GM19239 (cell line): ENCODE results near the gene CFAP92.
"Not testable (repeated sequence)": the region's sequence is repeated elsewhere in the genome, so short reads cannot be mapped to it uniquely, and the experiment has no call there.

Experiments
- DNase-seq: peaks from one replicate; pipeline ENCODE4 v3.0.0; 2011; ENCODE audit warnings: low spot score; ENCODE audit not compliant: insufficient read length
- FAIRE-seq: peaks from 2 replicates; lab custom pipeline; 2011; peaks lifted over from hg19 to GRCh38; lab: Jason Lieb, UNC

CFAP92 gene

GRCh38 chr3:128945041-128945877 is 48.6 kb downstream of the CFAP92 start:
- FAIRE-seq (no peak), DNase-seq (no peak)

GRCh38 chr3:128942161-128942952 is 51.5 kb downstream of the CFAP92 start:
- FAIRE-seq (no peak), DNase-seq (no peak)

- DNase-seq (no peak), FAIRE-seq (no peak)
Measured at GRCh38 chr3:128940252-128940651, 53.6 kb downstream of the CFAP92 start.

- DNase-seq: no peak
- no peak for FAIRE-seq
Measured at GRCh38 chr3:128936341-128936740, 57.5 kb downstream of the CFAP92 start.

- no peak for FAIRE-seq
- no peak for DNase-seq
Measured at GRCh38 chr3:128935922-128936321, 58.0 kb downstream of the CFAP92 start.

GRCh38 chr3:128933922-128934253 is 60.0 kb downstream of the CFAP92 start:
- FAIRE-seq: no peak

GRCh38 chr3:128933213-128933921 is 60.5 kb downstream of the CFAP92 start:
- no peak for DNase-seq
- no peak for FAIRE-seq

More at GRCh38 chr3:128933922-128934253, 60.0 kb downstream of the CFAP92 start:
- no peak for DNase-seq

GRCh38 chr3:128932516-128933212 is 61.2 kb downstream of the CFAP92 start:
- no peak for FAIRE-seq

GRCh38 chr3:128931046-128931445 is 62.8 kb downstream of the CFAP92 start:
- DNase-seq (no peak), FAIRE-seq (no peak)

More at GRCh38 chr3:128932516-128933212, 61.2 kb downstream of the CFAP92 start:
- DNase-seq: no peak

- DNase-seq: no peak
- no peak for FAIRE-seq
Measured at GRCh38 chr3:128929364-128929763, 64.5 kb downstream of the CFAP92 start.

GRCh38 chr3:128923986-128924385 is 69.9 kb downstream of the CFAP92 start:
- not testable (repeated sequence) for FAIRE-seq, DNase-seq

GRCh38 chr3:128923576-128923975 is 70.3 kb downstream of the CFAP92 start:
- DNase-seq: no peak

GRCh38 chr3:128922804-128923459 is 70.9 kb downstream of the CFAP92 start:
- DNase-seq (no peak), FAIRE-seq (no peak)

More at GRCh38 chr3:128923576-128923975, 70.3 kb downstream of the CFAP92 start:
- FAIRE-seq: no peak

- DNase-seq (no peak), FAIRE-seq (no peak)
Measured at GRCh38 chr3:128919988-128920387, 73.9 kb downstream of the CFAP92 start.

- no peak for DNase-seq
- no peak for FAIRE-seq
Measured at GRCh38 chr3:128917291-128917690, 76.6 kb downstream of the CFAP92 start.

GRCh38 chr3:128914966-128915645 is 78.8 kb downstream of the CFAP92 start:
- FAIRE-seq (no peak), DNase-seq (no peak)

- no peak for FAIRE-seq
- DNase-seq: no peak
Measured at GRCh38 chr3:128911911-128912310, 82.0 kb downstream of the CFAP92 start.

- no peak for FAIRE-seq
- DNase-seq: no peak
Measured at GRCh38 chr3:128910006-128910405, 83.9 kb downstream of the CFAP92 start.

- no peak for FAIRE-seq
- no peak for DNase-seq
Measured at GRCh38 chr3:128908951-128909350, 84.9 kb downstream of the CFAP92 start.
